NCI-H2081 (cell line): ENCODE data around the gene KCNK10.
"Not testable (repeated sequence)": the region's sequence is repeated elsewhere in the genome, so short reads cannot be mapped to it uniquely, and the experiment has no call there.

Experiments
- DNase-seq, 2 experiments: peaks; one replicate each; lab custom pipeline; 2025; lab: John Stamatoyannopoulos, UW

KCNK10 gene

DNA sequence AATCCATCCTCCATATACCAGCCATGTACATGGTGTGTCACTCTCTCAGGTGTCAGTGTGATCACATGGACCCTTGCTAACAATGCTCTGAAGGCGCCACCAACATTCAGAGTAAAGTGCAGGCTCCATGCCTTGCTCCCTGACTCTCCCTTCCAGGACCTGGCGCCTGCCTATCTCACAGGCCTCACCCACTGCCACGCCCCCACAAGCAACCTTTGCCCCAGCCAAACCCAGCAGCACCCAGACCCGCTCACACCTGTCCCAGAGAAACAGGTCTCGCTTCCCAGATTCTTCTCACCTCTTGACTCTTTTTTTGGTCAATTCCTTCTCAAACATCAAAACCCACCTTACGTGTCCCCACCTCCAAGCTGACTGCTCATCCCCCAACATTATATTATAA is 52.3 kb downstream of the KCNK10 start:
- no peak for DNase-seq

- no peak for DNase-seq
These were observed 53.2 kb downstream of the KCNK10 start for GRCh38 chr14:88269806-88270420.

- DNase-seq = no peak
These were observed 56.6 kb downstream of the KCNK10 start for GRCh38 chr14:88266474-88266873.

DNA sequence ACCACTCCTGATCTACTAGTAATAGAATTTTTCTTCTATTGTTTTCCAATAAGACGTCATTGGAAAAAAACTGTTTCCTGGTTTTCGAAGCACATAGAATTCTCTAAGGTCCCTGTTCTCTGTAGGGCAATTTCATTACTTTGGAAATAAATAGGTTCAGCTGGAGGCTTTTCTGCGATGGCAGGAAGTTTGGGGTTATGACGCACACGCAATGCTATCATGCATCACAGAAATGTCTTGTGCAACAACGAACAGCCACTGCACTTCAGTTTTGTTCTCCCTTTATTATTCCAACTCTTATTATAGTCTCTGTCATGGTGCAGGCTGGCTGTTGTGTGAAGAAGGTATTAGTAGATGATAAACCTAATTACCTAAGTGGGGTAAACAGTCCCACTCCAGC is 59.0 kb downstream of the KCNK10 start:
- DNase-seq = no peak

GRCh38 chr14:88261302-88261701 is 61.8 kb downstream of the KCNK10 start:
- not testable (repeated sequence) for DNase-seq

- no peak for DNase-seq
These were observed 65.0 kb downstream of the KCNK10 start for GRCh38 chr14:88258021-88258420.

DNA sequence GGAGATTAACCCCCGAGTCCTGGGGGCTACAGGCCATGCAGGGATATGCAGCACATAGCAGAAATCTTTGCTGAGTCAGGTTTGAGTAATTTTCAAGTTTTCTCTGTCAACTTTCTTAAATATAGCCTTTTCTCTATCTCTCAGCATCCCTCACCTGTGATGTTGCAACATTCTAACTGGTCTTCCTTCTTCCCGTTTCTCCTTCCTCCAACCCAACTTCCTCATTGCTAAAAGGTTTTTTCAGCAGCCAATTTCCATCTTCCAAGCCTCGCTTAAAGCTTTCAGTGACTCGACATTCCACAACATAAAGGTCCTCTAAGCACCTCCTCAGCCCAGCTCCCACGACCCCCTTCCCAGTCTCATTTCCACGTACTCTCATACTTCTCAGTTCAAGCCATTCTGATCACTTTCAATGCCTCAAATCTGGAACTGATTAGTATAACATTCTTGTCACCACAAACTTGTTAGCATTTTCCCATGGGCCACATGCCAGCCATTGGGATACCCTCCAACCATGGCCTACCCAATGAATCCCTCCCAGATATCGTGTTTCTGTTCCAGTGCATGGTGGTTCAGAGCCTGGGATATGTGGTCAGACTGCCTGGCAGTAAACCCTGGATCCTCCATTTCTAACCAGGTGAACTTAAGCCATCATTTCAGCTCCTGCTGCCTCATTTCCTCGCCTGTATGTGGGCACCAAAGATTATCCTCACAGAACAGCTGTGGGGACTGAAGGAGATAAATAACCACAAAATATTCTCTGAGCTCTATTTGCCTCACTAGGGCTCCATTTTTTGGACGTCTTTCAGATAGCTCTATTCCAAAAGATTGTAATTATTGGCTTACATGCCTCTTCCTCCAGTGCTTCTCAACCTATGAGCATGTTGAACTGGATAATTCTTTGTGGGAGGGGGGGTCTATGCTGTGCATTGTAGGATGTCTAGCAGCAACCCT is 65.8 kb downstream of the KCNK10 start:
- no peak for DNase-seq

- no peak for DNase-seq
These were observed 67.3 kb downstream of the KCNK10 start for GRCh38 chr14:88255798-88256197.

DNA sequence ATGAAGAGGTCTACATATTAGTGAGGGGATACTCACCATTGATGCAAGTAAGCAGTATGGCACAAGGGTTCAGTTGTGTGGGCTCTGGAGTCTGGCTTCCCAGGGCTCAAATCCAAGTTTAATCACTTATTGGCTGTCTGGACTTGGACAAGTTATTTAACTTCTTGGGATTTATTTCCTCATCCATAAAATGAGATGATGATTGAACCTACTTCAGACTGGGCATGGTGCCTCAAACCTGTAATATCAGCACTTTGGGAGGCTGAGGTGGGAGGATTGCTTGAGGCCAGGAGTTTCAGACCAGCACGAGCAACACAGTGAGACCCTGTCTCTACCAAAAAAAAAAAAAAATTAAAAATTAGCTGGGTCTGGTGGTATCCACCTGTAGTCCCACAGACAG is 67.9 kb downstream of the KCNK10 start:
- DNase-seq = no peak

- DNase-seq = no peak
These were observed 70.6 kb downstream of the KCNK10 start for GRCh38 chr14:88252498-88252897.

- DNase-seq = no peak
These were observed 71.4 kb downstream of the KCNK10 start for GRCh38 chr14:88251650-88252049.

DNA sequence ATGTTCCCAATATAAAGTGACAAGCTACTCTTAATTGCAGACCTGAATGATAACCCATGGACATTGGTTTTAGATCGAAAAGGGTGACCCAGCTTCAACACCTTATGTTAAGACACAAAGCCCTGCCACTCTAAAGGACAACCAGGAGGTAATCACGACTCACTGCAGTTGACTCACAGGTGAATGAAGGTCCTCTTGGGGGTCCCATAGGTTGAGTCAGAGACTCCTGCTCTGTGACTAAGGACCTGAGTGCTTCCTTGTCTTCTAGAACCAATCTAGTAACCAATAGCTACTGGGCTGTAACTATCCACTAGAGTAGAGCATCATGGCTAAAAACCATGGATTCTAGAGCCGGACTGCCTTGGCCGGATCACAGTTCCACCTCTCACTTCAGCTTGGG is 73.8 kb downstream of the KCNK10 start:
- no peak for DNase-seq

DNA sequence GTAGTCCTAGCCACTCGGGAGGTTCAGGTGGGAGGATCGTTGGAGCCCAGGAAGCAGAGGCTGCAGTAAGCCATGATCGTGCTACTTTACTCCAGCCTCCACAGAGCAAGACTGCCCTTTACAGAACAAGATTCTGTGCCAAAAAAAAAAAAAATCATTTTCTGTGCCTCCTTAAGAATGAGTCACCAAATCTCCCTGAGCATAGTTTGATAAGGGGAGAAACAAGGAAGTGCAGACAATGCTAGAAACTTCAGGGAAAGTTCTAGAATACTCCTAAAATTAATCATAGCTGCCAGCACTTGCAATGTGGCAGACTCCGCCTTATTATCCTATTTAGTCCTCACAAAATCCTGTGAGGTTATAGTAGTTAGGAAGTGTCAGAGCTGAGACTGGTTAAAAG is 74.5 kb downstream of the KCNK10 start:
- no peak for DNase-seq

- DNase-seq = no peak
These were observed 75.8 kb downstream of the KCNK10 start for GRCh38 chr14:88247228-88247627.

DNA sequence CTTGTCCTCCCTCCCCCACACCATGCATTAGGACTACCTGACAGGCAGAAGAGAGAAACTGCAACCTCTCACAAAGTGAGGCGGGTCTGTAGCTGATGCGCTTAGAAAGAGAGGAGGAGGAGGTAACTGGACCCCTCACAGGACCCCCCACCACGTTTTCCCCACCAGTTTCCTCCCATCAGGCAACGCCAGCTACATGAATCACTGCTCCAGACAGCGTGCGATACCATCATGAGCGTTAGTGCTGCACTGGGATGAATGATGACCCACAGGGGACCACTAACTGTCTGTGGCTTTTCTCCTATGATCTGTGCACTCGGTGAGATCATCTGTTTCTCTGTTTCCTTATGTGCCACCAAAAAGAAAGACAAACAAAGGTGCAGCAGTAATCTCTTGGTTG is 77.7 kb downstream of the KCNK10 start:
- DNase-seq = peak; percentile 50 to 51

- DNase-seq = no peak
These were observed 79.1 kb downstream of the KCNK10 start for GRCh38 chr14:88243946-88244345.

- DNase-seq = no peak
These were observed 80.6 kb downstream of the KCNK10 start for GRCh38 chr14:88242446-88242845.

DNA sequence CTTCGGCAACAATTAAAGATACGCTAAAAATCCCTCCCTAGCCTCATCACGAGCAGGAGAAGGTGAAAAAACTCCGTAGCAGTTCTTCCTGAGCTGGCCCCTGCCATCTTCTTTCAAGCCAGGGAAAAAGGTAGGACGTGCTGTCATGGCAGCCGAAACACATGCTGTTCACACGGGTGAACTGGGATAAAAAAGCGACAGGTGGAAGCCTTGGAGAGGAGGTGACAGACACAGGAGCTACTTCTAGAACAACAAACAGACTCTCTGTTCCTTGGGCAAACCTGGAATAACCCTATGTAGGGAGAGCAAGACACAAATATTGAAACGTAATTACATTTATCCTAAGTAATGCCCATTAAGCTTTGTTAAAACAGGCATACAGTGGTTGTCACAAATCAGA is 81.3 kb downstream of the KCNK10 start:
- DNase-seq = no peak

GRCh38 chr14:88234442-88234841 is 88.6 kb downstream of the KCNK10 start:
- no peak for DNase-seq

- DNase-seq = no peak
These were observed 89.2 kb downstream of the KCNK10 start for GRCh38 chr14:88233915-88234314.

DNA sequence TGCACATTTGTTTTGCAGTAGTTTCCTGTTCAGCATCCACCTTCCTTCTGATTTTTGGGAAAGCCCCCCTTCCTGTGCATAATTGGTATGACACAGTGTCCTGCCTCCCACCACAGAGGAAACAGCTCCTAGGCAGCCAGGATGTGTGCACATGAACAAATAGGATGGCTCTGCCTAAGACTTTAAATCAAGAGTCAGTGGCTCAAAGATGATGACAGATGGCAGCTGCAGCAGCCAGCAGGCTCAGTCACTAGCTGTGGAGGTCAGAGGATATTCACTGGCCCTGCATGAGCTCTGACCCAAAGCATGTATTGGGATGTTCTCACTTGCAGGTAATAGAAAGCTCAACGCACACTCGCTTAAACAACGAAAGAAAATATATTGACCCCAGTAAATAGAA is 90.3 kb downstream of the KCNK10 start:
- no peak for DNase-seq

DNA sequence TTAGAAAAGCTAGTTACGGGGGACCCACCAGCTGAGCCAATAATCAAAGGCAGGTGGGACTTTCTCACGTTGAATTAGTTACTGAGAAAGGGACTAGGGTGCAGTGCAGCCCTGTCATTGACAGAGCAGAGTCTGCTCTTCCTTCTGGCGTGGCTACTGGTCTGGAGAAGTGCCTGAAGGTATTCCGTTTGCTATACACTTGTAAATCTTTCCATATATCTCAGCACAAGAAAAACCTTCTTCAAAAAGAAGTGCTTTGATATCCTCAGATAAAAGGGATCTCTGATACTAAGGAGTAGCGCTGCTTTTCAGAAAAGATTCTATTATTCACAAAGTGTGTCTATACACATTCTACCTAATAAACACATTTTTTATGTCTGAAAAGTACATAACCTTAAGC is 91.5 kb downstream of the KCNK10 start:
- no peak for DNase-seq

- no peak for DNase-seq
These were observed 93.6 kb downstream of the KCNK10 start for GRCh38 chr14:88229428-88229827.
